Measurements from ENCODE around the gene C8G.

- TF ChIP-seq CTCF (conservative IDR thresholded peaks at IDR 0.05; ENCODE audit: low read depth, low read length): no peak
- TF ChIP-seq EZH2 (IDR thresholded peaks at IDR 0.05; ENCODE audit: low read length, unreplicated experiment): no peak
Measured at GRCh38 chr9:136974817-136975535, 29.9 kb downstream of the C8G start.

Measured in PC-3 (cell line).